HG03108 (cell line): ENCODE data around the gene KRT3.

Source experiments
- ATAC-seq: cut with Tn5 transposase; IDR thresholded peaks from one replicate; pipeline ENCODE4 v1.9.1; 2021; ENCODE audit warnings: moderate library complexity; ENCODE audit not compliant: unreplicated experiment

KRT3 gene

DNA sequence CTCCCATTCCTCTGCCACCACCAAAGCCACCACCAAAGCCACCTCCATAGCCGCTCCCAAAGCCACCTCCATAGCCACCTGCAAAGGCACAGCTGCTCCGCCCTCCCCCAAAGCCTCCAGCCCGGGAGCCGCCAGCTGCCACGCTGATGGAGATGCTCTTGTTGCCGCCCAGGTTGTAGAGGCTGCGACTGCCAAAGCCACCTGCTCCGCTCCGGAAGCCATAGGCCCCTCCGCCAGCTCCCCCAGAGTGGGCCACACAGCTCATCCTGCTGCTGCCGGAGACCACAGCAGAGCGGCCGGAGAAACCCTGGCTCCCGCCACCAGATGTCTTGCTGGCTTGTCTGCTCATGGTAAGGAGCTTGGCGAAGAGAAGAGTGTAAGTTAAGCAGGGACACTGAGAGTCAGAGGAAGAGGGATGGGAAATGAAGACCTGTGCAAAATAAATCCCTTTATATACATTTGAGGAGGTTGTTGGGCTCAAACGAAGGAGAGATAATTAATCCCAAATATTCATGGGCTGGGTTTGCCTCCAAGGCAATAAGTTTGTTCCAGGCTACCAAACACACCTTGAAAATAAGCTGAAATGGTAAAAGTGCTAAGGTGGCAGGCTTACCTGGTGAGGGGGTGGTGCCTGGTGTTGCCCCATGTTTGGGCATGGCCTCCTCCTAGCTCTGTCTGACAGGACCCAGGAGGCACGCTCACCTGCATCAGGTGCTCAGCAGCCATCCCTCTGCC is at the start of gene KRT3:
Gene KRT3 (minus strand): TSS at position 424 of the 735 bp plus-strand sequence. CDS start 75 bp downstream, at position 349.
- ATAC-seq, result no peak

DNA sequence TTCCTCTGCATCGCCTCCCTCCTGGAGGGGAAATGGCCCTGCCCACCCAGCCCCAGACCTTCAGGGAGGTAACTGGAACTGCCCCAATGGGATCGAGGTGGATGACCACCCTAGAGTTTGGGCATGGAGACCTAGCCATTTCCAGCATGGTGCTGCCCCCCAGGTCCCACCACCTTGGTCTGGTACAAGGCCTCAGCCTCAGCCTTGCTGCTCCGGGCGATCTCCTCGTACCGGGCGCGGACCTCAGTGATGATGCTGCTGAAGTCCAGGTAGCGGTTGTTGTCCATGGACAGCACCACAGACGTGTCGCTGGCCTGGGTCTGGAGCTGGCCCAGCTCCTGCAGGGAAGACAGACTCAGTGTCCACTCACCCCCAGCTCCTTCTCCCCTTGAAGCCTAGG is 48.5 kb upstream of the KRT3 start:
- no peak for ATAC-seq

DNA sequence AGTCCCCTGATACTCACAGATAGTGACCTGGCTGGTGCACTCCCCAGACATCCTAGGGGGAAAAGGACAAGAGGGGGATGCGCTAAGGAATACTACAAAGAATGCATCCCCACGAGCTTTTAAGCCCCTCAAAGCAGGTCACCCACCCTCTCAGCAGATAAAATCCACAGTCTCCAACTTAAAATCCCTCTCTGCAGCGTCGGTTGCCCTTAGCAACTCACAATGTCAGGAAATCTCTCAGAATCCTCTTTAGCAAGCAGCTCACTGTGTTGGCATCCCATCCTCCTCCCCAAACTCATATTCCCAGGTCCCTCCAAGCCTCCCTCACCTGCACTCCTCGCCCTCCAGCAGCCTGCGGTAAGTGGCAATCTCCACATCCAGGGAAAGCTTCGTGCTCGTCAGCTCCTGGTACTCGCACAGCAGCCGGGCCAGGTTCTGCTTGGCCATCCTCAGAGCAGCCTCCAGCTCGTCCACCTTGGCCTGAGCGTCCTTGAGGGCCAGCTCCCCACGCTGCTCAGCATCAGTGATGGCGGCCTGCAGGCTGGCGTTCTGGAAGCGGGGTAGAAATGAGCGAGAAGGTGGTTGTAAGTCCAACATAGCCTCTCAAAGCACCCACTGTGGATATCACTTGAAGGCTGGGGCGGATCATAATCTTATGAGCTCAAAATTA is 43.7 kb upstream of the KRT3 start:
- ATAC-seq, result no peak

DNA sequence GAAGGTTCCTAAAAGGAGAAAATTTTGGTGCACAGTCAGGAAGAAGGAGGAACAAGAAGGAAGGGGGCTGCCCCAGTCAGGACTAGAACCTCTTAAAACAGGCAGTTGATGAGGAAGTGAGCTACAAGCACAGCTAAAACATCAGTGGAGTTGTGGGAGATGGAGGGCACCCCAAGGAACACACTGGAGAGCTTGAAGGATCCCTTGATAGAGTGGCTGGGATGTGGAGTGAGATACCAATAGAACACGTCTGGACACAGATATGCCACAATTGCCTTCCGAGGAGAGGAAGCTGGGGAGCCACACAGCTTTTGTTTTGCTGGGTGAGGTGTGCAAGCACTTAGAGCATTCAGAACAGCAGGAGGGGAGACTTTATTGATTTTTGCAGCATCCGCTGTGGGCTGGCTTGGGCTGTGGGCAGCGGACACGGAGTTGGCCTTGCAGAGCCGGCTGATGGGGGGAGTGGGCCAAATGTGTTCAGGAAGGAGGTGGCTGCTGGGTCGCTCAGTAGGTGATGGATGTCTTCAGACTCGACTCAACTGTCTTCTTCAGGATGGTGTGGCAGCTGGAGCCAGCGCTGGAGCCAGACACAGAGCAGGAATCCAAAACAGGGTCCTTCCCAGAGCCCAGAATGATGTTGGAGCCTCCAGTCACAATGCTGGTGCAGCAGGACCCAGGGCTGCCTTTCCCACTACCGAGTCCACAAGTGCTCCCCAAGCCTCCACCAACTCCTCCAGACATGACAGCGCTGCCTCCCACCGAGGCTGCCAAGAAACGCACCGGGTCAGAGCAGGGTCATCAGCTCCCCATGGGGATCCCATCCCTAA is 42.9 kb upstream of the KRT3 start:
- no peak for ATAC-seq

GRCh38 chr12:52837781-52838608 is 42.1 kb upstream of the KRT3 start:
- ATAC-seq, result no peak

DNA sequence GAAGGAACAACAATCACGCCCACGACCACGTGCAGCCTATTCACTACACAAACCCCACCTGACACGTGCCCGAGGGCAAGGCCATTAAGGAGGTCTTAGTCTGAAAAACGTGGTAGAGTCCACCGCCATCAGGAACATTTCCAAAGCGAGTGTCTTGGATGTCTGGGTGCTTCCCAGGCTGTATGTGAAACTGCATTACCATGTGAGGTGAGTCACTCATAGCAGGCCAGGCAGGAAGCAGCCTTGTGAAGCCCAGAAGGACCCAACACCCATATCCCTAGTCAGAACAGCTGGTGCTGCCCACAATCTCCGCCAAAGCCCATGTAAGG is 41.5 kb upstream of the KRT3 start:
- ATAC-seq, result no peak

DNA sequence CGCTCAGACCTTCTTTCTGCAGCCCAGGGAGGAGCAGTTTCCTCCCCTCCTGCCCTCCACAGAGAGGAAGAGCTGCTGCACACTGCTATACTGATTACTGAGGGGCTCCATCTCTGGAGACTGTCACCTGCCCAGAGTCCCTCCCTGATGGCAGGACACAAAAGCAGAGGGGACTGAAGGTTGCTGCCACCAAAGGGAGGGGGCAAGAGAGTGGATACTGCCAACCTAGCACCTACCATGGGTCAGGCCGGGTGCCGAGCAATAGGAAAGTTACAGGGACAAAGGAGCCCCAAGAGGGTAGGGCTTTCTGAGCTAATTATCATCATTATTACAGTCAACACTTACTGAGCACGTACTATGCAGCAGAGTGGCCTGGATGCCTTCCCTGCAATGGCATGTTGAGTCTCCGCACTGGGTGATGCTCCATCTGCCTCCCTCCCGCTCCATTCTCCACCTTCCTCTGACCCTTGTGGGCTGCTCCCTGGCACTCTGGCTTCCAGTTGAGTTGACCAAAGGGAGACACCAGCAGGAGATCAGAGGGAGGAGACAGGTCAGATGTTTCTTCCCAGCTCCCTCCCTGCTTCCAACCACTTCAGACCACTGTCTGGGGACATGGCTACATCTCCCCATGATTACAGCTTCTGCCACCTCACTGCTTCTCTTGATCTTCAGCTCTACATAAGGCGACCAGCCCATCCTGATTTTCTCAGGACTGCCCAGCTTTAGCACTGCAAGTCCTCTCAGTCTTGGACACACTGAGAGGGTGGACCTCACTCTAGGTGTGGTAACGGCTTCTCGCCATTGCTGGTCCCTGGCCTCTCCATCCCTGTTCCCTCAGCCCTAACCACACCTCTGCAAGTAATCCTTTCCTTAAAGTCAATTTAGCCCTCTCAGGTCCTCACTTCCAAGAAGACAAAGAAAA is 40.8 kb upstream of the KRT3 start:
- ATAC-seq, result no peak

DNA sequence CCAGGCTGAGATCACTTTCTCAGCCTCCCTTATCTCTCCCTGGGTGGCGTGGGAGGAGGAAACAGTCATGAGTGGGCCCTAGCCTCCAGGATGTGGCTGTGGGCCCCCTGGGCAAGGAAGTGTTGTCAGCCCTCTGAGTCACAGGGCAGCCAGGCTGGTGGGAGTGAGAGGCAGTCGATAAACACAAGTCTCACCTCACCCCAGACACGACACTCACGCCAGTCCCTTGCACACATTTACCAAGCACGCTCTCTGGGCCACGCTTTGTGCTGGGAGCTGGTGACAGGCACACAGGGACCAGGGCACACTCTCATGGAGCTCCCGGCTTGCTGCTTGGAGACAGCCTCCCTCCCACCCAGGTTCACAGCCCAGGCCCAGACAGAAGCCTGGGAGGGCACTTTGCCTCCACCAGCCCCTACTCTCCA is 40.1 kb upstream of the KRT3 start:
- no peak for ATAC-seq

DNA sequence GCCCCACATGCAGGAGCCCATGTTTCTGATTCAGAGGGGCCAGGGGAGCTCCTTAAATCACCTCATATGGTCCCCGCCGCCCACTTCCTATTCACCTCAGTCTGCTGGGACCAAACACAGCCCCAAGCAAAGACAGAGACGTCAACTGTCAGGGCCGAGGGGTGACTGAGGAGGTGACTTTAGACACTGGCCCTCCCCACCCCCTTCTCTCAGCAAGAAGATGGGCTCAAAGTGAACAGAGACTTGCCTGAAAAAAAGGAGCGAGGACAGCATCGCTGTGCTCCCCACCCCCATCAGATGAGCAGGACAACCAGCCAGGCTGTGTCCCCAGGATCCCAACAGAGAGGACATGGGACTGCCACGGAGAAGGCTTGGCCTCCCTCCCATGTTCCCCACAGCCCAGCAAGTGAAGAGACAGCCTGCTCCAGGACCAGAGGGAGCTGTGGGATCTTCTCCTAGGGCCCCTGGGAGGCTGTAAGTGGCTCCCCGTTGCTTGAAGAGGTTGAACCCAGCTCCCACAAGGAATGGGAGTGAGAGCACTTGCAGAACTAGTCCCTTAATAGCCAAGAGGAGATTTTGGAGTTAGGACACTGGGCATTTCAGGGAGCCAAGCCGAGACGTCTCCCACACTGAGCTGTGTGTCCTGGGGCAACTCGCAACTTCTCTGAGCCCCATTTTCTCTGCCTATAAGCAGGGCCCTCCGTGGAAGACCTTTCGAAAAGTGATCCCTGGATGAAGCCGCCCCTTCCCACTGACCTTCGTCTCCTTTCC is 39.5 kb upstream of the KRT3 start:
- ATAC-seq, result no peak

DNA sequence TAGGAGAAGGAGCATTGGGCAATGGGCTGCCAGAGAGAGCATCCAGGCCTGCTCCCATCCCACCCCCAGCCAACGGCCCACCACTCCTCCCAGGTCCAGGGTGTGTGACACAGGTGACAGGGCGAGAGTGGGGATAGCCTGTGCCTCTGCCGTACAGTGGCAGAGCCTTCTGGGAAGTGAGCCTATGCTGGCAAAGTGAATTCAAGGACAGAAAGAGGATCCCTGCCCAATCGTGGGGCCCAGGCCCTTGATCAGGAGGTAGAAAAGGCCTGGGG is 38.7 kb upstream of the KRT3 start:
- no peak for ATAC-seq

- ATAC-seq, result no peak
Observed at GRCh38 chr12:52833922-52834726, 38.2 kb upstream of the KRT3 start, which contains the start of gene KRT79. TSS of gene KRT79 (minus strand) at chr12:52834311. CDS start at chr12:52834260, 51 bp downstream.

GRCh38 chr12:52832985-52833905 is 37.3 kb upstream of the KRT3 start:
- ATAC-seq, result no peak

DNA sequence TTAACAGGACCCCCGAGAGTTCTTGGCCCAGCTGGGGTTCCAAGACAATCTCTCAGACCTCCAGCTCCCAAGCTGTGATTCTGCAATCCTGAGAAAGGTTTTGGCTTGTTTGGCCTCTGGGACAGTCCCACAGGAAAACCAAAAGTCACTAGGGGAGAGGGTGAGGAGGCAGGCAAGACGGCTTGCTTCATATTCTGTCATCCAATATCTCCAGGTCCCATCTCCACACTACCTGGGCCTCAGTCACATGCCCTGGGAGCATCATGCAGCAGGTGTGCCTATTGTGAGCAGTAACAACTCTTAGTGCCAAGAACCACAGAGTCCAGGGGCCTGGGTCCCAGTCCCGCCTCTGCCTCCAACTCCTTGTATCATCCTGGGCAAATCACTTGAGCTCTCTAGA is 36.5 kb upstream of the KRT3 start:
- ATAC-seq, result no peak

DNA sequence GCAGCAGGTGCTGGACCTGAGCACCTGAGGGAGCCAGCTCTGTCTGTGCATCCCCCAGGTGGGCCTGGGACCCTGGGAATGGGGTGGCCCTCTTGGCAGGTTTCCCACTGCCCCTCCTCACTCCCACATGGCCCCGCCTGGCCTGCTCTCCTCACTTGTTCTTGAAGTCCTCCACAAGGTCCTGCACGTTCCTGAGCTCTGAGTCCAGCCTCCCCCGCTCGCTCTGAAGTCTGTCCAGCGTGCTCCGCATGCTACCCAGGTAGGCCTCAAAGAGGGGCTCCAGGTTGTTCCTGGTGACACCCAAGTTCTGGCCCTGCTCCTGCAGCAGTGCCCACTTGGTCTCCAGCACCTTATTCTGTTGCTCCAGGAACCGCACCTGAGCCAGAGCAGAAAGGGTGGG is 35.3 kb upstream of the KRT3 start:
- ATAC-seq, result no peak

DNA sequence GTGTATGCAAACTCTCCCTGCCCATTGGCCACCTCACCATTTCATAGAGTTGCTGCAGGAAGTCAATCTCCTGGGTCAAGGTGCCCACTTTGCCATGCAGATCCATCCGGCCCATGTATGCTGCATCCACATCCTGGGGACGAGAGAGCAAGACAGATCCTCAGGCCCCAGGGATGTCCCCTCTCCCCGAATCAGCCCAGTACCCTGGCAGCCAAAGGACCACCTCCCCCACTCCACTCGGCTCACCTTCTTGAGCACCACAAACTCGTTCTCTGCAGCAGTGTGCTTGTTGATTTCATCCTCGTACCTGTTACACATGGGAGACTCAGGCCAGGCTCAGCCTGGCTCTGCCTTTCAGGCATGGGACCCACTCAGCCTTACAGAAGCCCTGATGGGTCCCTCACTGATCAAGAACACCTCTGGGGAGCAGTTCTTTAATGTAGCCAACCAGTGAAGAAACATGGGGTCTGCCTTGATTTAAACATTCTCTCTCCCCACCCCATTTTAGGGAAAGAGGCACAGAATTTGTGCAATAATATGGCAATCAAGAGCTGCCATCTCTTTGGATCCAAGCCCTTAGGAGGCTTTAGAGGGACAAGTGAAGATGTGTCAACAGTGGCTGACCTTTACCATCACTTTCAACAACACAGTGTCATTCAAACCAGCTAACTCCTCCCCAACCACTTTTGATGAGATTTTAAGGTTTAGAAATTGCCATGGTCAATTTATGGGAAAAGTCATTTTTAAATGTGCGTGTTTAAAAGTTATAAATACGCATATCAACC is 34.3 kb upstream of the KRT3 start:
- ATAC-seq, result no peak

DNA sequence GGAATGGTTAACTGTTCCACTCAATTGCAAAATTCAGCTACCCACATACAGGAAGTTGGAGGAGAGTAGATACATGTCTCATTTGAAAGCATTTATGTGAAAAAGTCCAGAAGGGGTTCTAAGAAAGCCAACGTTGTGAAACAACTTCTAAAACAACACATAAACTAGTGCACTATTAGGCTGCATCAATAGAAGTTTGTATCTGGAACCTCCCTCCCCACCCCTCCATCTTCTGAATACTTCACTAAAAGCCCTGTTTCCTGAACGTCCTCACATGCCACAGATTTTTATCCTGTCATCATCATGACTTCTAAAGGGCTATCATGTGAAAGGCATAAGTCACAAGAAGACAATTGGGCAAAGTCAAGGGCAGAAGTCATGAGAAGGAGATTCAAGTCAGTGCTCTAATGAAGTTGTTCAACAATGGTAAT is 32.7 kb upstream of the KRT3 start:
- ATAC-seq, result no peak

- ATAC-seq, result no peak
Observed at GRCh38 chr12:52828156-52828555, 32.2 kb upstream of the KRT3 start.
